Inferior parietal cortex (tissue), 1 donor: ENCODE data around the gene ELL.
"Not testable (repeated sequence)": the region's sequence is repeated elsewhere in the genome, so short reads cannot be mapped to it uniquely, and the experiment has no call there.

Experiments used
- DNase-seq: peaks from one replicate; pipeline ENCODE4 v3.0.0-alpha.2; 2016; ENCODE audit errors: extremely low spot score

ELL gene

GRCh38 chr19:18424122-18424889 is 97.6 kb downstream of the ELL start:
- DNase-seq: no peak

DNA sequence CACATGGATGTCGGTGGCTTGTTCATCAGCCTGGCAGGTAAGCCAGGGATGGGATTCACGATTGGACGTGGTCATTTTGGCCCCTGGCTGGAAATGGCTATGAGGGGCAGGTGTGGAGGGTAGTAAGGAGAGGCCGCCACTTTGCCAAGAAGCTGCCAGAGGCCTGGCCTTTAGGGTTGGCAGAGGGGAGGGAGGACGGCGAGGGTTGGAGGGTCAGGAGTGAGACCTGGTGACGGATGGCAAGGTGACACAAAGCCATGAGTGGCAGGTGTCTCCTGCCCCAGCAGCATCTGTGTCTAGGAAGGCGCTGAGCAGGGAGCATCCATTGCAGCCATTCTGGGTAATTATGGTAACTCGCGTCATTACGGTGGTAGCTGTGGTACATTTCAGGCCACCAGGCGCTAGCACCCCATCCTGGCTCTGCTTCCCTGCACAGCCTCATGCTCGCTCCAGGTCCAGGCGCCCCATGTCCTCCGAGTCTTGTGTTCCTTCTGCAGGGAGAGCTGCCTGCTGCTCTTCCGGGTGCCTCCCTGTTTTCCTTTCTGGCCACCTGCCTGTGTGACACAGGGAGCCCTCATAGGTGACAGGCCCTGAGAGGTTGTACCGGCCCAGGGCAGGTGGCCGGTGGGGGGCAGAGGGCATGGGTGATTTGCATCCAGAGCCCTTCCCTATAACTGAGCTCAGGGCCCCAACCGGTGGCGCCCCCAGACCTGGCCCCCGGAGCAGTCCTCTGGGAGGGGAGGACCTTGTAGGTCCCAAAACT is 98.4 kb downstream of the ELL start:
- no peak for DNase-seq

- DNase-seq: no peak
Measured at GRCh38 chr19:18422530-18423191, 99.2 kb downstream of the ELL start.

DNA sequence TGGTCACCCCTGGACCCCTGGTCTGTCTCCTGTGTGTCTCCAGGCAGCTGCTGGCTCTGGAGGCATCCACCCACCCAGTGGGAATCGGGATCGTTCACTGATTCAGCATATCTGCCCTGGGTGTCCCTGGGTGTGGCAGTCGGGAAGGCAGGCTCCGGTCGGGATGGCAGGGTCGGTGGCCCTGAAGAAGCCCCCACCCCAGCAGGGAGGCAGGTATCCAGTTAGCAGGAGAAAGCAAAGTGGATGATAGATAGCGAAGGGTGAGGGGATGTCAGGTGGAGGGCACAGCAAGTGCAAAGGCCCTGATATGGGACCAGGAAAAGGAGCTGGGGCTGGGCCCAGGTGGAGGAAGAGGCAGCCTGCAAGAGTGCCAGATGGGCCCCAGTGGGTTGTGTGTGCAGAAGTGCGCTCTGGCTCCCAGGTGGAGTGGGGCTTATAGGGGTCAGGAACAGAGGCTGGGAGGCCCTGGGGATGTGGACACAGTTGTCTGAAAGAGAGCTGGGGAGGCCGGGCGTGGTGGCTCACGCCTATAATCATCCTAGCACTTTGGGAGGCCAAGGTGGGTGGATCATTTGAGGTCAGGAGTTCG is 100.4 kb downstream of the ELL start:
- no peak for DNase-seq

DNA sequence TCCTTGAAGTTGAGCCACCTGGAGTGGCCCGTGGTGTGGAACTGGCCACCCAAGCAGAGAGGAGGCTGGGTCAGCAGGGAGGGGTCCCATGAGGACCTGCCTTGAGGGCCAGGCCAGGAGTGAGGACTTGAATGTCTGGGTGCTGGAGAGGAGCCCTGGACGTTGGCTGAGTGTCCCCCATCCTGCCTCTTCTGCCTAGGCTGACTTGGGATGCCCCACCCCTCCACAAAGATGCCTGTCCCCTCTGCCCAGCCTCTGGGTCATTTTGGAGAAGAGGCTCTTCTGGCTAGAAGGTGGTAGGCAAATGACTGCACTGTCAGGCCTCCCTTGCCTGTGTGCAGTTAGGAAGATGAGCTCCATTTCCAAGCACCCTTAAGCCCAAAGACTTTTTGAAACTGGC is 100.9 kb downstream of the ELL start:
- DNase-seq: no peak

DNA sequence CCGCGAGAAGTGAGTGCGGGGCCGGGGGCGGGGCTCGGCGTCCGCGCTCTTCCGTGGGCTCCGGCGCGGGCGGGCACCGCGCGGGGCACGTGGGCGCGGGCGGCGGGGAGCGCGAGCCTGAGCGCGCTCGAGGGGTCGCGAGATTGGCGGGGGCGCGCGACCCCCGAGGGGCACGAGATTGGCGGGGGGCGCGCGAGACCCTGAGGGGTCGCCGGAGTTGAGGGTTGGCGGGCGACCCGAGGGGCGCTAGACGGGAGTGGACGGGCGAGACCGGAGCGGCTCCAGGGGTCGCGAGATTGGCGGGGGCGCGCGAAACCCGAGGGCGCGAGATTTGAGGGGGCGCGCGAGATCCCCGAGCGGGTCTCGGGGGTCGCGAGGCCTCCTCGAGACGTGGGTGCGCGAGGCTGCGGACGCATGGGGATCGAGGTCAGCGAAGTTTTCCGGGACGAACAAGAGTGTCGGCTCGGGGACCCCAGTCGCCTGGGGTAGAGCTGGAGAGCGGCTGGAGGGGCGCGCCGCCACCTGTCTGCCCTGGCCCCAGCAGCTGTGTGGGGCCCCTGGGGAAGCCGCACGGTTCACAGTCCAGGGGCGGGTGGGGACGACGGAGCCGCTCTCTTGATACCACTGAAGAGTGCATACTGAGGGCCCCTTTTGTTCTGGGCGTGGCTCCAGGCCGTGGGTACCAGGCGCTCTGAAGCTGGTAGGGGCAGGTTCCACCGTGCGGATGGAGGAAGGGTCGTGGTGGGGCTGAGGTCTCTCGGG is 102.0 kb downstream of the ELL start:
- DNase-seq: no peak

- peak; percentile 67 for DNase-seq
Measured at GRCh38 chr19:18419195-18419698, 102.6 kb downstream of the ELL start, which contains the start of gene SSBP4. SSBP4 (plus strand) TSS chr19:18419398; CDS start chr19:18419649, 251 bp downstream.

- no peak for DNase-seq
Measured at GRCh38 chr19:18418483-18419194, 103.2 kb downstream of the ELL start.

DNA sequence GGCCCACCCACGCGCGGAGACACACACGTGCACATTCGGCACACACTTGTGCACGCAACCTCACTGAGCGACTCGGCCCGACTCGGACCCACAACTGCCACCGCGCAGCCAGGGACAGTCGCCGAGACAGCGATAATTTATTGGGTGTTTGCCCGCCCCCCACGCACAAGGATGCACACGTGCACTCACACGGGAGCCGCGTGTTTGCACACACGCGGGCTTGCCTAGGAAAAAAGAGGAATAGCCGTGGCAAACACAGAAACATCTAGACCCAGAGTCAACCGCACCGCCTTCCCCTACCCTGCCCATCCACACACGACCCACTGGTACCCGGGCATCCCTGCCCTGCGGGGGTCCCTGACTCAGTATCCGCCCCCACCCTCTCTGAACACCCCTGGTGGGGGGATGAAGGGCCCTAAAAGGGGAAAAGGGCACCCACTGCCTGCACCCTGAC is 103.8 kb downstream of the ELL start:
- DNase-seq: no peak

DNA sequence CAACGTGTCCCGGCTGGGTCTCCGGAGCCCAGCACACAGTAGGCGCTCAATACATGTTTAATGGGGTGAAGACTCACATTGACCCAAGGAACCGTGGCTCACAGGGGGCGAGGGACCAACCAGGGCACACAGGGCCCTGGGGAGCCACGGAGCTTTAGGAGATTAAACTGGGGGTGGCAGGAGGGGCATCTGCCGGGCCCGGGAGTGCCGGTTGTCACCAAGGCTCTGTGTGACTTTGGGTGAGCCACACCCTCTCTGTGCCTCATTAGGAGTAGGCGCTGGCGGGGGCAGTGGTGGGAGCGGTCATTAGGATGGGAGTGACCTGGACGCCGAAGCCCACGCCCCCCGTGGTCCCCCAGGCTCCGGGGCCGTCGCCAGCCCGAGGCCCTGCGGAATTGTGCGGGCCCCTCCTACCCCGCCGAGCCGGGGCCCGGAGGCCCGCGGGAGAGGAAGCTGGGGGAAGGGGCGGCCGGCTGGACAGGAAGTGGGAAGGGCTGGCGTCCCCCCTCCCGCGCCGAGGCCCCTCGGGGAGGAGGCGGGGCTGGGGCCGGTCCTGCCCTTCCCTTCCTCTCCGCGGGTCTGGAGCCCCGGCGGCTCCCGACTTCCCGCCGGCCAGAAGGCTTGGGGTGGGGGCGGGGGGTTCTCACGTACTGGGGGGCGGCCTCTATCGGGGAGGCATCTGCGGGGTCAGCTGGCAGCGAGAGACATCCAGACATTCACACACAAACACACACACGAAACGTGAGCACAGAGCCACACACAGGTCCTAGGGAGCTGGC is 104.4 kb downstream of the ELL start:
- DNase-seq: no peak

DNA sequence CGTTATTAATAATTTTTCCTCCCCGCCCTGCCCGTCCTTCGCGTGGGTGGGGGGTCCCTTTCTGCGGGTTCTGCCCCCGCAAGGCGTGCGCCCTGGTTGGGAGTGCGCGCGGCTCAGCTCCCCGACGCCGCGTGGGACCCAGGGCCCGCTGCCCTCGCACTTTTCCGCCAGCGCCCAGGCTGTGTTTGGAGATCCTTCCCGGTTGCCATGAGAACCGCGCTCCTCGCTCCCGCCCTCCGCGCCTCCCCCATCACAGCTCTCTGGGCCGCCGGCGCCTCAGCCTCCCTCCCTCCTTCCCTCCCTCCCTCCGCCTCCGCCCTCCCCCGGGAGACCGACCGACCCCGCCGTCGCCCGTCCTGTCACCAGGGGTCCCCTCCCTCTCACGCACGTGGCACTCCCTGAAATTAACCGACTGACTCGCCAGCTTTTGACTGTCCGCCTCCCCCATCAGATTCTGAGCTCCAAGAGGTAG is 105.1 kb downstream of the ELL start:
- DNase-seq: peak; percentile 67

- DNase-seq: peak; percentile 61
Measured at GRCh38 chr19:18415178-18415867, 106.5 kb downstream of the ELL start.

- no peak for DNase-seq
Measured at GRCh38 chr19:18414504-18415177, 107.2 kb downstream of the ELL start.

DNA sequence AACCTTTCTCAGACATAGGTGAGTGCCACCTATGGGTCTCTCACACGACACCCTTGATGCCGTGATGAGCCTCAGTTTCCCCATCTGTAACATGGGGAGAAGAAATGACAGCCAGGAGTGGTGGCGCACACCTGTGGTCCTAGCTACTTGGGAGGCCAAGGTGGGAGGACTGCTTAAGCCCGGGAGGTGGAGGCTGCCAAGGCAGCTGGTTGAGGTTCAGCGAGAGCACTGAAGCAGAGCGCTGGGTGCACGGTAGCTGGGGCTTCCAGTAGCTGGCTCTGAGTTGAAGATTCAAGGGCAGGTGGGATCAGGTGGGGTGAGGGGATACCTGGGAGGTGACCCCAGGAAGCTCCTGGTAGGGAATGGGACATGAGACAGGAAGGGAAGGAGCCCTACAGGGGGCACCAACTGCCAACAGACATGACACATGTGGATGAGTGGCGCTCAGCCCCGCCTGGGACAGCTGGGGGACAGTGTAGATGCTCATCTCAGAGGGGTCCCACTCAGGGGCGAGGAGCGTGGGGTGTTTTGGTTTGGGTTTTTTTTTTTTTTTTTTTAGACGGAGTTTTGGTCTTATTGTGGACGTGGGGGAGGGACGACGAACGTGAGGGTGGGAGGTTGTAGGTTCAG is 109.1 kb downstream of the ELL start:
- DNase-seq: no peak

DNA sequence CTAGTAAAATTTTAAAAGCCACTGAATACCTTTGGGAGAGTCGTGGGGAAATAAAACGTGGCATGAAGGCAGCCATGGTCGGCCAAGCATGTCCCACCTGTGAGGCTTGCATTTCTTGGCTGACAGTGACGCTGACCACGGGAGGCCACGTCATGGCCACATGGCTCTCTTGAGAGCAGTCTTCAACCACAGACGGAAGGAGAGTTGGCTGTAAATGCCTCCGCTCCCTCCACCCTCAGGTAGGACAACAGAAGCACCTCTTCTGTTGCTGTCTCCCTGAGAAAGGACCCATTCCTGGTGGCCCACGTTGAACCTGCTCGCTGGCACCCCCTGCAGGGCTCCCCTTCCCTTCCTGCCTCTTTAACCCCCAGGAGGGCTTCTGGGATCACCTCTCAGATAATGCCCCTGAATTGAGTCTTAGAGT is 113.8 kb downstream of the ELL start:
- DNase-seq: no peak

DNA sequence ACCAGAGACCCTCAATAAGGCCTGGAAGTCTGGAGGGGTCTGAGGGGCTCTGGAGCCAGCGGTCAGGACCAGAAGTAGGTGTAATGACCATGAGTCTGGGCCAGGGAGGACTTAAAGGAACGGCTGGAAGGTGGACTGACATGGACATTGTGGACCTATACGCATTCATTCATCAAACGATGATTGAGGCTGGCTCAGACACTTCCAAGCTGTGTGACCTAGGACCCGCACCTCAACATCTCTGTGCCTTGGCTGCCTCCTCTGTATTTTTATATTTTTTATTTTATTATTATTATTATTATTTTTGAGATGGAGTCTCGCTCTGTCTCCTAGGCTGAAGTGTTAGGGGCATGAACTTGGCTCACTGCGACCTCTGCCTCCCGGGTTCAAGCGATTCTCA is 115.1 kb downstream of the ELL start:
- DNase-seq: no peak

GRCh38 chr19:18405754-18406153 is 116.1 kb downstream of the ELL start:
- not testable (repeated sequence) for DNase-seq
